ENCODE measurements around the gene PCNX2.

Gene PCNX2

DNA sequence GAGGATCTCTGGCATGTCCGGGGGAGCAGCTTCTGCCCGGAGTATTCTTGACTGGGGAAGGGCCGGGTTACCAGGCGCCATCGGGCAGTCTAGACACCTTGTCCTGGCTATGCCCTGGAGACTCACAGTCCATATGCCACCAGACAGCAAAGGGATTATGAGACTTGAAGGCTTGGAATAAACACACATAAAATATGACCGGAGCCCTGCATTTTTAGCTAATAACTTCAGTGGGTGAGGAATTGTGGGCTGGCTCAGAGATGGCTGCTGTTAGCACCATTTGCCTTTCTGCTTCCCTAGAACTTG is 329.7 kb downstream of the PCNX2 start:
- TF ChIP-seq, protein P1, sequence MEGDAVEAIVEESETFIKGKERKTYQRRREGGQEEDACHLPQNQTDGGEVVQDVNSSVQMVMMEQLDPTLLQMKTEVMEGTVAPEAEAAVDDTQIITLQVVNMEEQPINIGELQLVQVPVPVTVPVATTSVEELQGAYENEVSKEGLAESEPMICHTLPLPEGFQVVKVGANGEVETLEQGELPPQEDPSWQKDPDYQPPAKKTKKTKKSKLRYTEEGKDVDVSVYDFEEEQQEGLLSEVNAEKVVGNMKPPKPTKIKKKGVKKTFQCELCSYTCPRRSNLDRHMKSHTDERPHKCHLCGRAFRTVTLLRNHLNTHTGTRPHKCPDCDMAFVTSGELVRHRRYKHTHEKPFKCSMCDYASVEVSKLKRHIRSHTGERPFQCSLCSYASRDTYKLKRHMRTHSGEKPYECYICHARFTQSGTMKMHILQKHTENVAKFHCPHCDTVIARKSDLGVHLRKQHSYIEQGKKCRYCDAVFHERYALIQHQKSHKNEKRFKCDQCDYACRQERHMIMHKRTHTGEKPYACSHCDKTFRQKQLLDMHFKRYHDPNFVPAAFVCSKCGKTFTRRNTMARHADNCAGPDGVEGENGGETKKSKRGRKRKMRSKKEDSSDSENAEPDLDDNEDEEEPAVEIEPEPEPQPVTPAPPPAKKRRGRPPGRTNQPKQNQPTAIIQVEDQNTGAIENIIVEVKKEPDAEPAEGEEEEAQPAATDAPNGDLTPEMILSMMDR (IDR thresholded peaks at IDR 0.05; ENCODE audit: low read depth, low read length), result no peak
- DNase-seq, result no peak
- no peak overlapping the region for H3K4me3 ChIP-seq (ENCODE audit: low read depth, low read length)
- peaks cover 15% of the 10 kb centered on the region for H3K4me1 ChIP-seq
- peaks cover 7% of the 10 kb centered on the region for H3K36me3 ChIP-seq
- no peaks in the 10 kb centered on the region for H3K27me3 ChIP-seq
- H3K9me3 ChIP-seq, result no peaks in the 10 kb centered on the region

DNA sequence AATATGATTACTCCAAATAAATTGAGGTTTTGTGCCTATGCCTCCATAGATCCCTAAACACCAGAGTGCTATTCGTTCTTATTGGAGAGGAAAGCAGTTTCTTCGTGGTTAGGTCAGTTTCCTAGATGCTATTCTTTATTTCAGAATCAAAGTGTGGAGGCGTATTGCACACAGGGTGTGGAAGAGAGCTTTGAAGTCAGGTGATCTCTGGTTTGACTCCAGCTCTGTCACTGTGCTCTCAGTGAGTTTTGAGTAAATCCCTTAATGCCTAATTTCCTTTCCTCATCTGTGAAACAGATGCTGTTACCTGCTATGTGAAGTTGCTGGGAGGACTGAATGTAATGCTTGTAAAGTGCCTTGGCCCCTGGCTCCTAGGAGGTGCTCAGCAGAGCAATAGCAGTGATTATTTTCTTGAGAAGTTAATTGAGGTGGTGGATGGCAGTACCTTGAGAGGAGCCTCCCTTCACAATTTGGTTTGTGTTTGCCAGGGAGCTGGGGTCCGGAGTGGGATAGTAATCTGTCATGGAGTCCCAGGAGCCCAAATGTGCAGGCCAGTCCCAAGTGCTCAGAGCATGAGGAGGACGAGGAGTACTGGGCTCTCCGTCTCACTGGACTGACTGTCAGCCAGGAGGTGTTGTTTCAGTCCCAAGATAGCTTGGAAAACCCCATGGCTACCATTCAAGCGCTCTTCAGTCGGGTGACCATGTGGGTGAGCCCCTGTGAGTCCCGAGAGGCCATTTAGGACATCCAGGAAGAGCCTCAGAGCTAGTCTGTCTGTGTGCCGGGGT is 330.2 kb downstream of the PCNX2 start:
- DNase-seq, result no peak
- TF ChIP-seq, protein P1 (IDR thresholded peaks at IDR 0.05; ENCODE audit: low read depth, low read length), result no peak

DNA sequence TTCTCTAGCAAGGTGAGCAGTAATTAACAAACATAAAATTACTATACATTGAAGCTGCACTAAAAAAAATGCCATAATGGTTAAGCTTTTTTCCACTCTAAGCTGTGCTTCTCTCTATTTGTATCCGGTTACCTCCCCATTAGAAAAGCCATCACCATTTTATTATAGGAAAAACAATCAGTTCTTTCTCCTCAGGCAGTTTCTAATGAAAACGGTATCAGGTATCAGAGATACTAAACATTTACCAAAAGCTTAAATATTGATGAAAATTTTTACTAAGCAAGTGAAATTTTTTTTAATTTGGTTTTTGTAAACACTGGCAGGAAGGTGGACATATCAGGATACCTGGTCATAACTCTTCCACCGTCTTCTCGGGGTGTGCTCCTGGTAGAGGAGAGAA is 330.9 kb downstream of the PCNX2 start:
- TF ChIP-seq, protein P1 (IDR thresholded peaks at IDR 0.05; ENCODE audit: low read depth, low read length), result no peak
- peaks cover 4% of the 10 kb centered on the region for H3K4me1 ChIP-seq
- H3K36me3 ChIP-seq, result no peaks in the 10 kb centered on the region; the same call in 1 of the 2 replicates
- no peaks in the 10 kb centered on the region for H3K27me3 ChIP-seq
- no peak for DNase-seq
- H3K4me3 ChIP-seq (ENCODE audit: low read depth, low read length), result no peak overlapping the region
- H3K9me3 ChIP-seq, result no peaks in the 10 kb centered on the region

More for the DNA sequence above, 330.2 kb downstream of the PCNX2 start:
- peaks cover 11% of the 10 kb centered on the region for H3K4me1 ChIP-seq
- H3K4me3 ChIP-seq (ENCODE audit: low read depth, low read length), result no peak overlapping the region
- H3K36me3 ChIP-seq, result peaks cover 3% of the 10 kb centered on the region
- H3K9me3 ChIP-seq, result no peaks in the 10 kb centered on the region
- H3K27me3 ChIP-seq, result no peaks in the 10 kb centered on the region

DNA sequence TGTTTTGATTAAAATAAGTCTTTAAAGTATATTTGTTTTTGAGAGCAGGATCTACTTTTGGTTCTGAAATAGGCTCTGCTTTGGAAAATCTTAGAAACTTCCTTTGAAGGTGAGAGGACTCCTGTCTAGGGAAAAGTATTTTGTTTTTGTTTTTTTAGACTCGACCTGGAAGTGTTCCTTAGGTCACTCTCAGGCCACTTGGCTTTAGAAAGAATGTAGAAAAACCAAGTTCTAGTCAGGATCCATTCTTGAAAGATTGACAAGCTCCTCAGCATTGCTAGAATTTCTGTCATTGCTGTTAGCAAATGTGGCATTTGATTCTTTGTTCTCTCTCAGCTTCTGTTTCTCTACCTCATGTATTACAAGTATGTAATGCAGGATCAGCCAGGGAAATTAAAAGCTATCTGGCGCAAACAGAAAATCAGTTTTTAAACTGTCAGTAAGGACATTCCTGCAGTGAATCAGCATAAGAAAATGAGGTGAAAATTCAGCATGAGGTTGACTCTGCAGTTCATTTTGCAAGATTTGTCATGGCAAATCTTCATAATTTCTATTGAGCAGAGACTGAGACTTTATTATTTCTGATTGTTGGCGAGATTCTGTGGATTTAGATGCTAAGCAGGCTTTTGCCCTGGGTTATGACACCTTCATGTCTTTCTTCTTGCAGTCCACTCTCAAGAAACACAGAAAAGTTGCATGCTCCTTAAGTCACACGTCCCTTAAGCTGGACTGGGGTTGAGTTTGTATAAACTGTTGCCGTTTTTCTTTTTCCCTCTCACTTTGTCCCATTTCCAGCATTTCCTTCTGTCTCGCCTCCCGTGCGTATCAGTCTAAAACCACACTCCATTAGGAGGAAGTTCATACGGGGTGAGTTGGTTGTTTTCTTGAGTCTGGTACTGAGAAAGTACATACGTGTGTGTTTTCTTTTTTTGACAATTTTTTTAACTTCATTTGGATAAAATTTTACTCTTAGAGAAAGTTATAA is 332.5 kb downstream of the PCNX2 start:
- TF ChIP-seq, protein P1 (IDR thresholded peaks at IDR 0.05; ENCODE audit: low read depth, low read length), result no peak
- Histone ChIP-seq H3K36me3 (peaks cover 8% of the 10 kb centered on the region), H3K4me1 (no peaks in the 10 kb centered on the region), H3K4me3 (ENCODE audit: low read depth, low read length) (no peak overlapping the region), H3K9me3 (no peaks in the 10 kb centered on the region), H3K27me3 (no peaks in the 10 kb centered on the region)
- DNase-seq, result no peak

DNA sequence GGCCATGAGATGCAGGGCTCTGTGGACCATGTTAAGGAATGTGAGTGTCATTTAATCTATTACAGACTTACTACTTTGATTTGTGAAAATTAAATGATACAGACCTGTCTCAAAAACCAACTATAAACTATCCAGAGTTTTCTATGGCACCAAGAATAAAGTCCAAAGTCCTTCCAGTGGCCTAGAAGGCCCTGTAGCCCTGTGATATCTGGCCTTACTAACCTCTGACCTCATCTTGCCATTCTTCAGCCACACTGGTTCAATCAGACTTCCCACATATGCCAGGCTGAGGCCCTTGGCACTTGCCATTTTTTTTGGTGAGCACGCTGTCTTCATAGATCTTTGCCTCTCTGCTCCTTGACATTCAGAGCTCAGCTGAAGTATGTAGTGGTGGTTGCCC is 337.5 kb downstream of the PCNX2 start:
- H3K36me3 ChIP-seq, result peaks cover 25% of the 10 kb centered on the region

More for the DNA sequence above, 337.5 kb downstream of the PCNX2 start:
- H3K27me3 ChIP-seq, result no peaks in the 10 kb centered on the region
- no peaks in the 10 kb centered on the region for H3K9me3 ChIP-seq
- TF ChIP-seq, protein P1 (IDR thresholded peaks at IDR 0.05; ENCODE audit: low read depth, low read length), result no peak
- no peak for DNase-seq
- peaks cover under 1% of the 10 kb centered on the region for H3K4me1 ChIP-seq
- no peak overlapping the region for H3K4me3 ChIP-seq (ENCODE audit: low read depth, low read length)
